Frontal cortex (tissue), 4 donors: ENCODE measurements around the gene PTPRD. TPM values are rescaled to one million over a fixed set of nuclear protein-coding genes. Genes with fewer than 3 reads are reported as not detected.

Source experiments
- DNase-seq, 2 donors: peaks; one replicate each; pipeline ENCODE4 v3.0.0; 2012; ENCODE audit warnings: low spot score in 2 of 2
- FAIRE-seq: peaks from 2 replicates; lab custom pipeline; 2012; peaks lifted over from hg19 to GRCh38; lab: Jason Lieb, UNC
- total RNA-seq: library from RNA; depleted of rRNA; stranded (reverse); fragments of >200 nt; gene quantifications from one replicate; pipeline ENCODE4 v1.2.3, GENCODE V29; 2014
- donor health status: control.
- donor health status: control.
- donor health status: control.

Gene PTPRD
- total RNA-seq, 1 donor from 2014 or later: 191 TPM

DNA sequence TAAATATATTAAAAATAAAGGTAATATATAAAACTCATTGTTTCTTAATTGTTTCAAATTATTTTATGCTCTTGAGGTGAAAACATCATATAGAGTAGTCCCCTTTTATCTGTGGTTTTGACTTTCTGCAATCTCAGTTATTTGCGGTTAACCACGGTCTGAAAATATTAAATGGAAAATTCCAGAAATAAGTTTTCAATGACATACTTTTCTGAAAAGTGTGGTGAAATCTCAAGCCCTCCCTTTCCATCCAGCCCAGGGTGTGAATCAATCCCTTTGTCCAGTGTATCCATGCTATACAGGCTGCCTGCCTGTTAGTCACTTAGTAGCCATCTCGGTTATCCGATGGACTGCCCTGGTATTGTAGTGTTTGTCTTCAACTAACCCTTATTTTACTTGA is 2266.5 kb downstream of the PTPRD start:
- DNase-seq (no peak), FAIRE-seq (no peak)

DNA sequence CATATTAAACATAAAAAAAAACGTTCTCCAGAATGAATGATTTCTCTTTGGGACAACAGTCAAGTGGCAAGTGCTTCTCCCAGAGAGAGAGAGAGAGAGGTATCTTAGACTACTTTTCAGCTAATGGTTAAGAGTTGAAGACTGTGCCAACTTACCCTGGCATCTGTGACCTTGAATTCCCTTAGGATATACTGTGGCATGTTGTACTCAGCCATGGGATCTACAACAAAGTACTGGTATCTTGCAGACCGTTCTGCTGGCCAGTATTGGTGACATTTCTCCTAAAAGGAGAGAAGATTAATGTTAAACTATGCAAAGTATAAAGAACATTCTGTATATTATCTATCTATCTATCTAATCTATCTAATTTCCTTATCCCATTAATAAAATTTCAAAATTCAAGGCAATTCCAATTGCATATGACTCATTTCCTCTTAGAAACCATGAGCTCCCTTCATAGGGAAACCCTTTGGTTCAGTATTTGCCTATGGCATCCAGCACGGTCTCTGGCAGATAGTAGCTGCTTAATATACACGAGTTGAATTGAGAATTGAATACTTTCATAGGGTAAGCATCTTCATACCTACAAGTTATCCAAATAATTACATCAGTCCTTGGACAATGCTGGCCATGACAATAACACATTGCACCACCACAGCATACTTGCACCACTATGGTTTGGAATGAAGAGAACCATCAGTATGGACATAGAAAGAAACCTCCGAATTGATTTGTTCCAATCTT is 2273.9 kb downstream of the PTPRD start:
- no peak for FAIRE-seq
- DNase-seq: no peak

DNA sequence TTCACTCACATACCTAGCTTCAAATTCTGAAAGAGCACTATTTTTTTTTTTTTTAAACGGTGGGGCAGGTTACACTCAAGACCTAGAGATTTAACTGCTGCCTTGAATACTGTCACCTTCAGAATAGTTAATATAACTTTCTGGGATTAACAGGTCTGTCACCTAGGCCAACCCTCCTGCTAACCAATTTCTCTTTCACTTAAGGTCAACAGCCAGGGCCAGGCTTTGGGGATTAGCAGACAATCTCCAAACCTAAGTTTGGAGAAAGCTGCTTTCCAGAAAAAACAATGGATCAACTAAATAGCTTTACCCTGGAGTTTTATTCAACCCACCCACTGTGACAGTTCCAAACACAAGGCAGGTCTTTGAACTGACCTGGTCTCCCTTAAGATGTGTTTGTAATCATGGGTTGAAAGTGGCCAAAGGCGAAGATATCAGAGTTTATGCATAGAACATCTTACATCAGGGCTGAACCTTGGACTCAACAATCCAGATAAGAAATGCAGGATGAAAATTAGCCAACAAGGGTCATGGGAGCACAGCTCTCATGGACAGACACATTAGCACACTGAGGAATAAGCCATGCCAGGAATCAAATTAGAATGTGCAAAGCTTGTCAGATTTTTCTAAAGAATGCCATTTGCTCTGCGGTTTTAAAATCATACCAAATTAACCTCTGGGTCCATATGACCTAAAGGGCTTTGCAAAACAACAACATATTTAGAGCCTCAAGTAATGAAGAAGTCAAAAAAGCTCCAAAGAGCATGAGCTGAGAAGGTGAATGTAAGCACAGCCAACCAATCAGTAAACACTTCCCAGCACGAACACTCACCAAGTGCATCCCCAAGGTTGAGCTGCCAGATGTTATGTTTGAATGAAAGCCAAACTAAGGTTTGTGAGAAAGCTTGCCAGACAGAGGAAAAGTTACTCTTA is 2274.7 kb downstream of the PTPRD start:
- DNase-seq: no peak
- FAIRE-seq: no peak

DNA sequence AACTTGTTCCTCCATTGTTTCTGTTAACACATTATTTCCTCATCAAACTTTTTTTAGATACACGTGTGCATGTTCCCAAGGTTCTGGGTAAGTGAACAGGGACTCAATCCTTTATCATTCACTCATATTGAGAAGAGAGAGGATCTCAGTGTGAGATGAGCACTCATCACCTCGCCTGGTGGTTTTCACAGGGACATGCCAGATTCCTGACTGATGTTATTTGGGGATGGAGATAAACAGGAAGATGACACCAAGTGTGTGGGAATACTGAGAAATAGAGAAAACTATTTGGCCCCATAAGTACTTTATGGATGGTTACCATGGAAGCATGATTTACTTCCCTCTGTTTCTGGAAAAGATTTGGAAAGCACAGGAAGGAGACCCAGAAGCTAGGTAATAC is 2279.9 kb downstream of the PTPRD start:
- FAIRE-seq (no peak), DNase-seq (no peak)

DNA sequence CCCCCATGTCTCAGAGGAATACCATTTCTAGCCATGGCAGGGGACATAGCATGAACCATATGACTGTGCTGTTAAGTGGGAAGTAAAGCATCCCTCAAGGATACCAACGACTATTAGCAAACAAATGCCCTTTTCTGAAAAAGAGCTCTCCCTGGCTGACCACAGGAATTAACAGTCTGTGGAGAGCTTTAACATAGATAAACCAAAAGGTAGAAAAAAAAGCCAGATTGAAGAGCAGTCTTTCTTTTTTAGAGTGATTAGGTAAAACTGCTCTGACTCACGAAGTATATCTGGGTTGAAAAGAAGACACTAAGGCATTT is 2280.5 kb downstream of the PTPRD start:
- FAIRE-seq (no peak), DNase-seq (no peak)

DNA sequence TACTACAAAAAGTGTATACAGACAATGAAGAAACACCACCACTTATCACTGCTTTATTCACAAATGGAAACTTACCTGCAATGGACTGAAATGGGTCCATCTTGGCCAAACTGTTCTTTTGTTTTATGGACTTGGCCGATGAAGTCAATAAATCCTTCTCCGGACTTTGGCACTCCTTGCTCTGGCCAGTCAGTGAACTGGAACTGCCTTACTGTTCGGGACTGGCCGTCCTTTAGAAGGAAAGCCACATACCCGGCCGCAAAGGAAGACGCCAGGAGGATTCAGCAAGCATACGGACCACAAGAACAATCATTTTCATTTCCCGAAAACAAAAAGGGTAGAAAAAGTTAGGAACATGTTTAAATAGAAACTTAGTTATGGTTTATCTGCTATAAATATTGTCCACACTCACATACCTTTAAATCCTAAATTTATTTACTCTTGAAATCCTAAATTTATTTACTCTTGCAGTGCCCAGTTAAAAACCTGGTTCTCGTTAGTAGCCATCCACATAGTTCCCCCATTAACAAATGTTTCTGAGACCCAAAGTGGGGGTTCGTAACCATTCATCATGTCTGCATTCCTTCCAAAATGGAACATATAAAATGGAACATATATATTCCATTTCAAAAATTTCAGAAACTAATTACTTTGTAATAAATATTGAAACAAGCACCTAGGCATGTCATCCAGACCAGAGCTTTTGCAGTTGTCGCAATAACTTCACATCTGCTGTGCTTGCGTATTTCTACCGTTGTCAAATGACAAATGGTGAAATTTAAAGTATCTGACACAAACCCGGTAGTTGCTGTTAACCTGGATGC is 2281.1 kb downstream of the PTPRD start:
- DNase-seq: no peak
- FAIRE-seq: no peak

DNA sequence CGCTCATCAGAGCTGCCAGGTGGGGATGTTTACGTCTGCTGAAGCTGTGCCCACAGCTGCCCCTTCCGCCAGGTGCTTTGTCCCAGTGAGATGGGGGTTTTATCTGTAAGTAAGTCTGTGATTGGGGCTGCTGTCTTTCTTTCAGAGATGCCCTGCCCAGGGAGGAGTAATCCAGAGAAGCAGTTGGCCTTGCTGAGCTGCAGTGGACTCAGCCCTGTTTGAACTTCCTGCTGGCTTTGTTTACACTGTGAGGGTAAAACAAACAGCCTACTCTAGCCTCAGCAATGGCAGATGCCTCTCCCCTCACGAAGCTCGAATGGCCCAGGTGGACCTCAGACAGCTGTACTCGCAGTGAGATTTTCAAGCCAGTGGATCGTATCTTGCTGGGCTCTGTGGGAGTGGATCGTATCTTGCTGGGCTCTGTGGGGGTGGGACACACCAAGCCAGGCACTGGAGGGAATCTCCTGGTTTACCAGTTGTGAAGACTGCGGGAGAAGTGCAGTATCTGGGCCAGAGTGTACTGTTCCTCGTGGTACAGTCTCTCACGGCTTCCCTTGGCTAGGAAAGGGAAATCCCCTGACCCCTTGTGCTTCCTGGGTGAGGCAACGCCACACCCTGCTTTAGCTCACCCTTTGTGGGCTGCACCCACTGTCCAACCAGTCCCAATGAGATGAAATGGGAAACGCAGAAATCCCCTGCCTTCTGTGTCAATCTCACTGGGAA is 2283.1 kb downstream of the PTPRD start:
- FAIRE-seq: no peak
- no peak for DNase-seq

DNA sequence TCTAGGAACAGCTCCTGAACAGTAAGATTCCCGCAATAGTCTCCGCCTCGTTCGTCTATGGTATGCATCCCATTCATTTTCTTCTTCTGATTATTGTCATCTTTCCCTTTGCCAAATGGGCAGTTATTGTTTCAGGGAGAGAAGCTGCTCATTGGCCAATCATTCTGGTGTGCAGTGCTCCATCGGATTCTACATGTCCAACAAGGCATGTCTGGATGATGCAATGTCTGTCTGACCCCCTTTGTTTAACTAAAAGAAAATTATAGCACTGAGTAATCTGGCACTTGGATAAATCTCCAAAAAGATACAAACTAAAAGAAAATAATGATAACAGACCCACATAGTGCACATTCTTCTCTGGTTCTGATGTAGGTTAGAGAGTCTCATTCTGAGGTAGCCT is 2297.6 kb downstream of the PTPRD start:
- FAIRE-seq: no peak
- DNase-seq: no peak

DNA sequence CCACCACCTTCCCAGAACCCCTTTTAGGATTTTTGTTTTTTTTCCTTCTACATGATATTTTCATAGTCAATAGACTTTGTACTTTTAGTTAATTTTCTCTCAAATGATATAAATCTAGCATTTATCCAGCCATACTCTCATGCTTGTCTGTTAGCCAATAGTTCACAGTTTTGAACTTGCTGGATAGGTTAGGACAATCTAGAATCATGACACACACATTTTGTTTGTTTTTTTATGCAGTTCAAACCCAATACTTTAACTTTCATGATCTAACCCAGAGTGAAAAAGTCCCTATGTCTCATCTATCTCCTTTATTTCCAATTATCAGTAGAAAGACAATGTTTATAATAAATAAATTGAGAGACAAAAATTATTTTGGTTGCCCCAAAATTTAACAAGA is 2303.5 kb downstream of the PTPRD start:
- FAIRE-seq (no peak), DNase-seq (no peak)

DNA sequence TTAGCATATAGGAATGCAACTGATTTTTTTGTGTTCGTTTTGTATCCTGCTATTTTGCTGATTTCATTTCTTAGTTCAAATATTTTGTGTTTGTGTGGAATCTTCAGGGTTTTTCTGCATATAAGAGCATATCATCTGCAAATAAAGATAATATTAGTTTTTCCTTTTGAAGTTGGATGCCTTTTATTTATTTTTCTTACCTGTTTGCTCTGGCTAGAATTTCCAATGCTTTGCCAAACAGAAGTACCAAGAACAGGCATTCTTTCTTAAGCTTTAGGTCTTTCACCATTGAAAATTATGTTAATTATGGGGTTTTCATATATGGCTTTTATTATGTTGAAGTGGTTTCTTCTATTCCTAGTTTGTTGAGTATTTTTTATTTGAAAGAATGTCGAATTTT is 2308.1 kb downstream of the PTPRD start:
- DNase-seq (no peak), FAIRE-seq (no peak)

DNA sequence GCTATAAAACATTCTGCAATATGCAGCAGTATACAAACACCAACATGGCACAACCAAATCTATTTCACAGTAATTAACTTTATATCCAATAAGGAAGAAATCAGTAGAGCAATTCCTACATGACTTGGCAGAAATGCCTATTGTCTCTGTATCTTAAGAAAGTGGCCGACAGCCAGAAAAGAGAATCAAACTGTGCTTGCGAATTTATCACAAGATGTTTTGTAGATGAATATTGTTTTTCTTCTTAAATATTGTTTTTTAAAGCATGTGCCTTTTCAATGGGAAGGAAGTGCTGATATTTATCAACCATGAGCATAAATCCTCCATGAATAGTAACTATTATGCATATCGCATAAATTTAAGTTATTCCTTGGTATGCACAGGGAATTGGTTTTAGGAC is 2311.5 kb downstream of the PTPRD start:
- FAIRE-seq (no peak), DNase-seq (no peak)

DNA sequence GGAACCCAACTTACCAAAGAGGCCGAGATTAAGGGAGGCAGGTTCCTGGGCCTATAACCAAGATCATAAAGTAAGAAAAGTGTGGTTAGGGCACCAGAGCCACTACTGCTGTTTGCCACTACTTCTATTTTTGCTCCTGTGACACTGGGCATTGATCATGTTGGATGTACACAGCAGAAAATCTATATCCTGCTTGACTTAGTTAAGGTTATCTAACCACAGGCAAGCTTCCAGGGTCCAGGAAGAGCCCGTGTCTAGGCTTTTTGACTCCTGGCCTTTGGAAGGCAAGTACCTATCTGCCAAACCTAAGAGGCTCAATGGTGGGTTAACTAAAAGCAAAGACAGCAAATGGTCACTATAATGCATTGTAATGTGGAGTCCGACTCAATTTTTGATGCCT is 2315.8 kb downstream of the PTPRD start:
- no peak for FAIRE-seq

DNA sequence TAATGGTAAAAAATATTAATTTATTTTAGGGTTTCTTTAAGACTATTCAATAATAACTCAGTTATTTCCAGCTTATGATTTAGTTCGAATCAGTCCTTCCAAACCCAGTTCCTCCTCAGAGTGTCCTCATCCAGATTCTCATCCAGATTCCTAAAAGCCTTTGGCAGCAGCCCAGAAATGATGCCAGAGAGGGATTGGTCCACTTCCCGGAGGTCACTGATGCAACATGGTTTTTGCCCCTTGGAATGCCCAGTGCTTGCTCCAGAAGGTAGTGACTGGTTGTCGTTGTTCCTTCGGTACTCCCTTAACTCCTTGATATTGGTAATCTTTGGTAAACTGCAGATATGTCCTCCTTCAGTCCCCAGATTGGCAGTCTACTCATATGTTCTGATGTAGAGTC is 2320.1 kb downstream of the PTPRD start:
- no peak for DNase-seq
- FAIRE-seq: no peak

More for the DNA sequence above, 2315.8 kb downstream of the PTPRD start:
- DNase-seq: no peak

DNA sequence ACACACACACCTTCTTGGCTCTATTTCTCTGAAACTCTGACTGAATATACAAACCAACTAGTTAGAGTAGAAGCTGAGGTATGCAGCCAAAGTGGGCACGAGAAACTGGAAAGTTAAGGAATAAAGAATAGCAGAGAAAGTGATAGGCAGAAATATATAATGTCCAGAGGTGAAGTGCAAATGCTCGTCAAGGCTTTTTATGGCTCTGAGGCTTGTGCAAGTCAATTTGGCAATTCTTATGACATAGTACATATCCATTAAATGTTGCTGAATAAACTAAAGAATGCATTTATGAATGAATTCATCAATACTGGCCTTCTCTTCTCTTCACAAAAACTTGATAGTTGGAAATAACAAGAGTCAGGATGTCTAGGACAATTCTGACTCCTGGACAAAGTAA is 2323.1 kb downstream of the PTPRD start:
- no peak for FAIRE-seq
- no peak for DNase-seq

DNA sequence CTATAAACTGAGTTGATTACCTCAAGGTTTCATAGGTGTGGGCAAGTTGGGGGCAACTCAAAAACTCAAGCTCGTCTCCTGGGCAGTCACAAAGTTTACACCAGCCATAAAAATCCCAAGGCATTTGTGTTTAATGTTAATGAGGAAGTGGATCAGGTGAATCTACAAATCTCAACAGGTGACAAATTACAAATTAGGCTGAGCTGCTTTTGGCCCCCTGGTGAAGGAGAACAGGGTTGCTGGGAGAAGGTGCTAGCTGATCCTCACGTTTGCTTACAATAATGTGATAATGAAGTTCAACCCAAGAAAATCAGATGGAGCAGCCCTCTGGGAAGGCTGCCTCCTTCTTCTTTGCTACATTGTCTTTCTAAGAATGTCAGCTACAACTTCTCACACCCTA is 2324.8 kb downstream of the PTPRD start:
- no peak for FAIRE-seq

DNA sequence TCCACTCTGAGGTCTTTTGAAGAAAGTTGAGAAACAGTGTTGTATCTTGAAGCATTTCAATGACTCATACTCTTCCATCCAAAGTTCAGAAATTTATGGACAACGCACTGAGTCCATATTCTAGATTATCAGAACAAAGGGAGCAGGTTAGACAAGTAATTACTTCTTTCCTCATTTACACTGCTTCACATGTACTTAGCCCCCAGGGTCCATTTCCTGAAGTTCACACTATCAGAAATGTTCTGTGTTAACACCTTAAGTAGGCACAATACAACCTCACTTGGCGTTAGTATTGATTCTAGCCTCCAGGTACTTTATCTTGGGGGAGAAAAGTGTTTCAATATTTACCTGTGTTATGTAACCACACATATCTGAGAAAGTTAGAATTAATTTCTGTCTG is 2325.3 kb downstream of the PTPRD start:
- FAIRE-seq (no peak), DNase-seq (no peak)

More for the DNA sequence above, 2324.8 kb downstream of the PTPRD start:
- DNase-seq: no peak

DNA sequence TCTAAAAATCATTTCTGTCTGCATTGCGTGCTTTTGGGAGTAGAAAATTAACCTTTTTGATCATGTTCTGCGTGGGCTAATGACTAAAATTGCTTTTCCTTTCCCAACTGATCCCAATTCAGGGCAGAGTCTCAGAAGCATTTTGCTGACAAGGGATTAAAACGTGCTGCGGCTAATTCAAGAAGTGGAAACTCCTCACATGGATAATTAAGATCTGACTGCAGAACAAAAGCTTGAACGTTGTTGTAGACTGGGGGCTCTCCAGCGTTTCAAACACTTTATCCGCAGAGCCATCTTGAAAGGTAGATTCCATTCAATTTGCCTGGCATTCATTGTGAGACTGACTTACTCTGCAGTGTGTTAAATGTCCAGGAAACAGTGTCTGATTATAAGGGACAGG is 2327.9 kb downstream of the PTPRD start:
- FAIRE-seq (no peak), DNase-seq (no peak)

DNA sequence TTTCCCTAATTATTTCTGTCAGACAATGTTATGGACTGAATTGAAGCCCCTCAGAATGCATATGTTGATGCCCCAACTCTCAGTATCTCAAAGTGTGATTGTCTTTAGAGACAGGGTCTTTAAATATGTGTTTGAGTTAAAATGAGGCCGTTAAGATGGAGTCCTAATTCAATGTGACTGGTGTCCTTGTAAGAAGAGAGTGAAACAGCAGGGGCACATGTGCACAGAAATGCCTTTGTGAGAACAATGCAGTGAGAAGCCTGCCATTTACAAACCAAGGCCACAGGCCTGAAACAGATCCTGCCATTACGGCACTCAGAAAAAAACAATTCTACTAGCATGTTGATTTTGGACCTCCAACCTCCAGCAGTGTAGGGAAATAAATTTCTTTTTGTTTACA is 2330.3 kb downstream of the PTPRD start:
- no peak for DNase-seq
- no peak for FAIRE-seq

DNA sequence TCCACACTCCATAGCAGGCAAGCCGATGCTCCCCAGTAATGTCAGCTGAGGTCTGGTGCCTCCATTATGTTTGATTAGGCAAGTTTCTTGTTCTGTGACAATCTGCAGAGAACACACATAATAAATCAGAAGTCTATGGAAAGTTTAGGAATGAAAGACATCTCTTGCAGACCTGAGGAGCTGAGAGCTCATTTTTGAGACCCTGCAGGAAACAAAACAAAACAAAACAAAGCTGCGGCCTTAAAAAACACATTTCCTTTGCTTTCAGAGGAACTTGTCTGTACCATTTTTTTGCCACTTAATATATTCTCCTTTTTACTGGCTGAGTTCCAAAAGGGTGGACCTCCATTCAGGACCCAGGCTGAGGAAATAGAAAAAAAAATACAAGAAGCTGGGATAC is 2332.0 kb downstream of the PTPRD start:
- FAIRE-seq: no peak

DNA sequence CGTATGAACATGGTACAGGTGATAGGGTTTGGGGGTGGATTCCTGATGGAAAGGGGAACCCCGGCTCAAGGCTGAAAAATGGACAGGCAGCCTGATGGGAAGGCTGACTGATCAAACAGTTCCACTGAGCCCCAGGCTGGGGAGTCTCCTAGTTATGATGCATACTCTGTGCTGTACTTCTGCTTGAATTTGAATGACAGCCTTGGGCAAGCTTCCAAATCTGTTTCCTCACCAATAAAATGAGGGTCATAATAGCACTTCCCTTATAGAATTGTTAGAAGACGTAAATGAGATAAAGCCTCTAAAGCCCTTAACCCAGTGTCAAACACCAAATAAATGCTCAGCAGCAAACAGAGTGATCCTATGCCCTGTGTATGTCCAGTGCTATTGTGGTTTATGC is 2334.8 kb downstream of the PTPRD start:
- no peak for FAIRE-seq
- DNase-seq: no peak

More for the DNA sequence above, 2332.0 kb downstream of the PTPRD start:
- no peak for DNase-seq
